Activated naive CD4-positive, alpha-beta T cell treated with anti-CD3 and anti-CD28 coated beads, Interleukin-2, amount 50 U/mL, for 24 hours (primary cell): Measurements from ENCODE around the gene ATG10.
"Not testable (repeated sequence)": the region's sequence is repeated elsewhere in the genome, so short reads cannot be mapped to it uniquely, and the experiment has no call there.

ENCODE experiments used
- H3K27ac Mint-ChIP-seq: one replicate; pipeline ENCODE4 v1.8.0; 2021; ENCODE audit warnings: mild to moderate bottlenecking, mixed read lengths
- H3K27me3 Mint-ChIP-seq: one replicate; pipeline ENCODE4 v1.8.0; 2021; ENCODE audit warnings: mixed read lengths
- H3K36me3 Mint-ChIP-seq: one replicate; pipeline ENCODE4 v1.8.0; 2021; ENCODE audit warnings: mixed read lengths
- H3K4me1 Mint-ChIP-seq: one replicate; pipeline ENCODE4 v1.8.0; 2021; ENCODE audit warnings: mixed read lengths
- H3K4me3 Mint-ChIP-seq: one replicate; pipeline ENCODE4 v1.8.0; 2021; ENCODE audit warnings: mild to moderate bottlenecking, mixed read lengths
- H3K9me3 Mint-ChIP-seq: one replicate; pipeline ENCODE4 v1.8.0; 2021; ENCODE audit warnings: mixed read lengths

The ATG10 gene

DNA sequence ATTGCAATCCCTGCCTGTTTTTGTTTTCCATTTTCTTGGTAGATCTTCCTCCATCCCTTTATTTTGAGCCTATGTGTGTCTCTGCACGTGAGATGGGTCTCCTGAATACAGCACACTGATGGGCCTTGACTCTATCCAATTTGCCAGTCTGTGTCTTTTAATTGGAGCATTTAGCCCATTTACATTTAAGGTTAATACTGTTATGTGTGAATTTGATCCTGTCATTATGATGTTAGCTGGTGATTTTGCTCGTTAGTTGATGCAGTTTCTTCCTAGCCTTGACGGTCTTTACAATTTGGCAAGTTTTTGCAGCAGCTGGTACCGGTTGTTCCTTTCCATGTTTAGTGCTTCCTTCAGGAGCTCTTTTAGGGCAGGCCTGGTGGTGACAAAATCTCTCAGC, 42.8 kb downstream of the ATG10 start:
- peaks cover 22% of the 10 kb centered on the region for H3K36me3 Mint-ChIP-seq
- not testable (repeated sequence) for H3K27me3 Mint-ChIP-seq, H3K27ac Mint-ChIP-seq, H3K4me1 Mint-ChIP-seq, H3K4me3 Mint-ChIP-seq, H3K9me3 Mint-ChIP-seq

DNA sequence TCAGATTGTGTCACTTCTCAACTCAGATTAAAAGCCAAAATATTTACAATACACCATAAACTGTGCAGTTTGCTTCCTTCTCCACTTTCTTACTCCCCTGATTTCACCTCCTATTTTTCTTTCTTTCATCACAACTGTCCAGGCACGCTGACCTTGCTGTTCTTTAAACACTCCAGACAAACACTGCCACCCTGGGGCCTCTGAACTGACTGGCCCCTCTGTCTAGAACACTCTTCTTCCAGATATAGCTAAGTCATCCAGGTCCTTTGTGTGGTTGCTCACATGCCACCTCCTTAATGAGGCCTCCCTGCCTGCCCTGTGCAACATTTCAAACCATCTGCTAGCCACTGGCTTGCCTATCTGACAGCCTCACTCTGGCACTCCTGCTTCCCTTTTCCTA, 46.6 kb downstream of the ATG10 start:
- no peaks in the 10 kb centered on the region for H3K9me3 Mint-ChIP-seq
- H3K4me1 Mint-ChIP-seq = no peaks in the 10 kb centered on the region
- H3K4me3 Mint-ChIP-seq = no peak overlapping the region
- no peak overlapping the region for H3K27ac Mint-ChIP-seq
- no peaks in the 10 kb centered on the region for H3K27me3 Mint-ChIP-seq
- H3K36me3 Mint-ChIP-seq = peaks cover 15% of the 10 kb centered on the region

DNA sequence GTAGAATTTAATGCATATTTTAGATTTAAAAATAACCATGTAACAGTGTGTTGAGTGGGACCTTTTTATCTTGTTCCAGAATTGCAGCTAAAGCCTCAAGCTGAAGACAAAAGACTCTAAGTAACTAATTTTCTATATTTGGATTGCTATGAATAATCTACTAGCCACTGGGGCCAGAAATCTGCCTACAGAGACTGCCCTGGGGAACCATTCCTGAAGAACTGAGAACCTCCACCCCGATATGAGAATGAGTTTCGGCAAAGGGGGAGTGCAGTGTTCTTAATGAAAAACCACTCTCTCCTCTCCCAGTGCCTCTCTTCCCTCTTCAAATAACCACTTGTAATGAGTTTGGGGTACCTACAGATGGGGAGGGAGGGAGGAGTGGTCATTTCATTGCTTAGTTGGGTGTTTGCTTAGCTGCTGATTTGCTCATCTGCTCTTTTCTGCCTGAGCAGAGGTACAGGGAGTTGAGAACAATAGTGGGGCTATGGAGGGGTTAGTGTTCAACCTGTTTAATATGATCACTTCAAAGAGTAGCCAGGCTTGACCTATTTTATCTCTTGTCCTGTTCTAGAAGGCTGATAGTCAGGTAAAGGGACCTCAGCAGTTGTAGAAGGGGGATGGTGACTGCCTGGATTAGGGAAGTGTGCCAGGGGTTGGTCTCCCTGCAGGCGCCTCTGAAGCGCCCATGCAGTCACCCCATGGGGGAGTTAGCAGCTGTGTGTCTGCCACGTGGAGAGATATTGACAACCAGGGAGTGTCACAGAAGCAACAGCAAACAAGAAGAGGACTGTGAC, 47.7 kb downstream of the ATG10 start:
- Mint-ChIP-seq H3K4me1 (no peaks in the 10 kb centered on the region), H3K36me3 (peaks cover 12% of the 10 kb centered on the region), H3K27ac (no peak overlapping the region), H3K4me3 (no peak overlapping the region), H3K9me3 (no peaks in the 10 kb centered on the region), H3K27me3 (no peaks in the 10 kb centered on the region)

DNA sequence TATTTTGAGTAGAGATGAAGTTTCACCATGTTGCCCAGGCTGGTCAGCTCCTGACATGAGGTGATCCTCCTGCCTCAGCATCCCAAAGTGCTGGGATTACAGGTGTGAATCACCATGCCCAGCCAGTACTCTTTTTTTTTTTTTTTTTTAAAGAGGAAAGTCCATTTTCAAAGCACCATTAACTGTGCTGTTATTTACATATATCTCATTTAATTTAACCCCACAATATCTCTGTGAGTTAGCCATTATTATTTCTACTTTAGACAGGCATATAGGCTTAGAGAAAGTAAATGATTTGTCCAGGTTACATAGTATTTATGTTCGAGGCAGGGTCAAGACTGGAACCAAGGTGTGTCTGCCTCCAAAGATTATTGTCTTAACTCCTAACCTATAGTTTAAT, 50.7 kb downstream of the ATG10 start:
- H3K4me3 Mint-ChIP-seq = no peak overlapping the region
- H3K27me3 Mint-ChIP-seq = no peaks in the 10 kb centered on the region
- no peaks in the 10 kb centered on the region for H3K9me3 Mint-ChIP-seq
- H3K36me3 Mint-ChIP-seq = peaks cover 4% of the 10 kb centered on the region
- no peaks in the 10 kb centered on the region for H3K4me1 Mint-ChIP-seq
- no peak overlapping the region for H3K27ac Mint-ChIP-seq

DNA sequence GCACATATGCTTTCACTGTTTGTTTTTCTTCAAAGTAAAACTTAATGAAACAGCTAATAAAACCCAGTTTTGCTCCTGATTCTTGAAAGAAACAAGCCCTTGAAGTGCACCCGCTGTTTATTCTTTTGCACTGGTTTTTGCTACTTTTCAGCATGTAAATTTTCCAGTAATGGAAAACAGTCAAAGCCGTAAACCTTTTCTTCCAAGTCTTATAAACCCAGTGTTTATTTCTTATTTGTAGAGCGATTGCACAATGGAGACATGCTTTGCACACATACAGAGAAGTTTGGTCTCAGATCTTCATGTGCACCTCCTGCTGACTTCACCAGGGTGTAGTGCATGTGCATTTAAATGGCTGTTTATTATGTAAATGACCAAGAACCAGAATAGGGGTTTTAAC, 51.8 kb downstream of the ATG10 start:
- no peak overlapping the region for H3K4me3 Mint-ChIP-seq
- H3K9me3 Mint-ChIP-seq = no peaks in the 10 kb centered on the region
- peaks cover 2% of the 10 kb centered on the region for H3K36me3 Mint-ChIP-seq
- H3K27me3 Mint-ChIP-seq = no peaks in the 10 kb centered on the region
- H3K4me1 Mint-ChIP-seq = no peaks in the 10 kb centered on the region
- no peak overlapping the region for H3K27ac Mint-ChIP-seq

DNA sequence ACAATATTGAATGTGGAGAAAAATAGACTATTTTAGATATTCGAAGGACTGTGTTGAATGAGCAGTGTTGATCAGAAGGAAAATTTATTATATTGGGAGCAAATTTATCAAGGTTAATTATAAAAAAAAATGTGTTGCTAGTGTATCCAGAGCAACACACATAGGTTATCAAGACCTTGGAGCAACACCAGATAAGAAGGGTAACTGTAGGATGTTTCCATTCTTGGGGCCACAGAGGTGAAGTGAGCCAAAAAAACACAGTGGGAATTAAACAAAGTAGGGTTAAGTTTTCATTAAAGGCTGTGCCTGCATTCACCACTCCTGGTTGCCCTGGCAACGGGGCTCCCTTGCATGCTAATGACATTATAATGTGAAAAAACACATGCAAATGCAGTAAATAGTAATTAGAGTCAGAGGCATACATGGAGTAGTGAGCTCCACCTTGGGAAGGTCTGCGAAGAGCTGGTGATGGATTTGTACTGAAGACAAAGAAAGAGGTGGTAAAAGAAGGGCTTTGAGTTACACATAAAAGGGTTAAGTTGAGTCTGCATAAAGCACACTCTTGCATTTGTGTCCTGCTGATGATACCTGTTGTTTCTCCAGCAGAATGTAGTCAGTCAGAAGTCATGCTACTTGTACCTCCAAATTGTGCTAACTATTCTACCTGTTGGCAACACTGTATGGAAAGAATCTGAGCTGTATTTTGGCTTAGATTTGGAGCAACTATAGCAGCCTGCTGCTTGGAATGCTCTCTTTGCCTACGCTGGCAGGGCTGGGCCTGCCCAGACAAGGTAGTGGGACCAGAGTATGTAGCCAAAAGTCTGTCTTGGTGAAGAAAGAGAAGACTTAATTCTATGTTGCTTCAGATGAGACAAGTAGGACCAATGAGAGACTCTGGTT, 59.6 kb downstream of the ATG10 start:
- Mint-ChIP-seq H3K36me3 (no peaks in the 10 kb centered on the region), H3K27me3 (no peaks in the 10 kb centered on the region), H3K9me3 (no peaks in the 10 kb centered on the region), H3K27ac (no peak overlapping the region), H3K4me1 (peaks cover 3% of the 10 kb centered on the region), H3K4me3 (no peak overlapping the region)

DNA sequence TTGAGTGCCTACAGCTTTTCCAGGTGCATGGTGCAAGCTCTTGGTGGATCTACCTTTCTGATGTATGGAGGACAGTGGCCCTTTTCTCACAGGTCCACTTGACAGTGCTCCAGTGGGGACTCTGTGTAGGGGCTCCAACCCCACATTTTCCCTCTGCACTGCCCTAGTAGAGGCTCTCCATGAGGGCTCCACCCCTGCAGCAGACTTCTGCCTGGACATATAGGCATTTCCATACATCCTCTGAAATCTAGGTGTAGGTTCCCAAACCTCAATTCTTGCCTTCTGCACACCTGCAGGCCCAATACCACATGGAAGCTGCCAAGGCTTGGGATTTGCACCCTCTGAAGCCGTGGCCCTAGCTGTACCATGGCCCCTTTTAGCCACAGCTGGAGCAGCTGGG, 71.1 kb downstream of the ATG10 start:
- H3K4me3 Mint-ChIP-seq, H3K27me3 Mint-ChIP-seq, H3K4me1 Mint-ChIP-seq, H3K27ac Mint-ChIP-seq: not testable (repeated sequence)
- peaks cover 20% of the 10 kb centered on the region for H3K36me3 Mint-ChIP-seq
- H3K9me3 Mint-ChIP-seq = peaks cover 10% of the 10 kb centered on the region

DNA sequence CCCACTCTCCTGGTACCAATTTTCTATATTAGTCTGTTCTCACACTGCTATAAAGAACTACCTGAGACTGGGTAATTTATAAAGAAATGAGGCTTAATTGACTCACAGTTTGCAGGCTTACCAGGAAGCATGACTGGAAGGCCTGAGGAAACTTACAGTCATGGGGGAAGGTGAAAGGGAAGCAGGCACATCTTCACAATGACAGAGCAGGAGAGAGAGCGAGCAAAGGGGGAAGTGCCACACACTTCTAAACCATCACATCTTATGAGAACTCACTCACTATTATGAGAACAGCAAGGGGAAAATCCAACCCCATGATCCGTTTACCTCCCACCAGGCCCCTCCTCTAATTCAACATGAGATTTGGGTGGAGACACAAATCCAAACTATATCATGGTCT, 72.2 kb downstream of the ATG10 start:
- peaks cover 16% of the 10 kb centered on the region for H3K36me3 Mint-ChIP-seq
- no peaks in the 10 kb centered on the region for H3K4me1 Mint-ChIP-seq
- no peaks in the 10 kb centered on the region for H3K27me3 Mint-ChIP-seq
- H3K4me3 Mint-ChIP-seq = no peak overlapping the region
- peaks cover 4% of the 10 kb centered on the region for H3K9me3 Mint-ChIP-seq
- no peak overlapping the region for H3K27ac Mint-ChIP-seq

DNA sequence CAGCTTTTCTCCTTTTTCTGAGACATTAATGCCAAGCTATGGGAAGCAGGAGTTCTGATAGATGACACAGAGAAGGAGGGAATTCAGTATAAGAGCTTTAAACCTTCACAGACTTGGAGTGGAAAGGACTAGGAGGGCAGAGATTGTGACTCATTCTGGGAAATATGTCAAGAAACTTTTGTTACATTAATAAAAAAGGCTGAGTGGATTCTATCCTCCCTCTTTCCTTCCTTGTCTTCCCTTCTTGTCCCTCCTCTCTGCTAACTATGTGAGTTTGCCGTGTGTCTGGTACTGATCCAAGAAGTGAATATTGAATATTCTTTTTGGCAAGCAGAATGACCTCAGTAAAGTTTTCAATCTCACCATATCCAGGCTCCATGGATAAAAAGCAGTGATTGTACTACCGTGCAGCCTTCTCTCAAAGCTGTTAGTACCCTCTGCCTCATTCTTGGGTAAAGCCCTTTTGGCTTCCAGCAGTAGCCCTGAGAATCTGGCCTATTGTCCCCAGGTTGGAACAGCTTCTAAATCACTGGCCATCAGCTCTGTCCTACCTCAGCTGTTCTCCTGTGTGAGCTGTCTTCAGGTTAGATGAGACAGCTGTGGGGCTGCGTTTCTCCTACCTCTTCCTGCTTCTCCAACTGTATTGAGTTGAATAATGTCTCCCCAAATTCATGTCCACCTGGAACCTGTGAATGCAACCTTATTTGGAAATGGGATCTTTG, 73.9 kb downstream of the ATG10 start:
- peaks cover 4% of the 10 kb centered on the region for H3K9me3 Mint-ChIP-seq
- H3K27ac Mint-ChIP-seq = no peak overlapping the region
- no peaks in the 10 kb centered on the region for H3K4me1 Mint-ChIP-seq
- H3K36me3 Mint-ChIP-seq = peaks cover 16% of the 10 kb centered on the region
- H3K4me3 Mint-ChIP-seq = no peak overlapping the region
- H3K27me3 Mint-ChIP-seq = no peaks in the 10 kb centered on the region

DNA sequence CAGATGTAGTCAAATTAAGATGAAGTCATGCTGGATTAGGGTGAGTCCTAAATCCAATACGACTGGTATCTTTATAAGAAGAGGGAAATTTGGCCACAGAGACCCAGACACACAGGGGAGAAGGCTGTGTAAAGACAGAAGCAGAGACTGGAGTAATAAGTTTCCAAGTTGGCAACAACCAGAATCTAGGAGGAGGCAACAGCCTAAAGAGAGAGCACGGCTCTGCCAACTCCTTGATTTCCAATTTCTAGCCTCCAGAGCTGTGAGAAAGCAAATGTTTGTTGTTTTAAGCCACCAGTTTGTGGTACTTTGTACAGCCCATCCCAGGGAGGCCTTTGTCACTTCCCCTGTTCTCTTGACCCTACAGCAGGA, 74.4 kb downstream of the ATG10 start:
- no peaks in the 10 kb centered on the region for H3K27me3 Mint-ChIP-seq
- H3K4me3 Mint-ChIP-seq = no peak overlapping the region
- no peak overlapping the region for H3K27ac Mint-ChIP-seq
- H3K36me3 Mint-ChIP-seq = peaks cover 16% of the 10 kb centered on the region
- H3K9me3 Mint-ChIP-seq = peaks cover 4% of the 10 kb centered on the region
- H3K4me1 Mint-ChIP-seq = no peaks in the 10 kb centered on the region

DNA sequence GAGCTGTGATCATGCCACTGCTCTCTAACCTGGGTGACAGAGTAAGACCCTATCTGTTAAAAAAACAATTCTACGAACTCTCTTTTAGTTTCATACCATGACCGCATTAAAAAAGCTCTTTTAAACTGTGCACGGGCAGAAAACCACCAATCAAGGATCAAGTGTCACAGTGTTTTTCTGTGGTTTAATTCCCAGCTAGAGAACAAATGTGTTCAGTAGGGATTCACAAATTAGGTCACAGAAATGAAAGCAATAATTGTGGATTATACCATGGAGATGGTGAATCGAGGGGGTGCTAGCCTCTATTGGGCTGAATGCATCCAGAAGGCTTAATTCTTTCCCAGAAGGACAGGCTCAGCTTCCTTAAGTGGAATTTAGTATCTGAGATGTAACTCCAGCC, 79.1 kb downstream of the ATG10 start:
- H3K27ac Mint-ChIP-seq = no peak overlapping the region
- H3K4me1 Mint-ChIP-seq = peaks cover 9% of the 10 kb centered on the region
- H3K36me3 Mint-ChIP-seq = peaks cover 5% of the 10 kb centered on the region
- H3K27me3 Mint-ChIP-seq = no peaks in the 10 kb centered on the region
- no peaks in the 10 kb centered on the region for H3K9me3 Mint-ChIP-seq
- no peak overlapping the region for H3K4me3 Mint-ChIP-seq

DNA sequence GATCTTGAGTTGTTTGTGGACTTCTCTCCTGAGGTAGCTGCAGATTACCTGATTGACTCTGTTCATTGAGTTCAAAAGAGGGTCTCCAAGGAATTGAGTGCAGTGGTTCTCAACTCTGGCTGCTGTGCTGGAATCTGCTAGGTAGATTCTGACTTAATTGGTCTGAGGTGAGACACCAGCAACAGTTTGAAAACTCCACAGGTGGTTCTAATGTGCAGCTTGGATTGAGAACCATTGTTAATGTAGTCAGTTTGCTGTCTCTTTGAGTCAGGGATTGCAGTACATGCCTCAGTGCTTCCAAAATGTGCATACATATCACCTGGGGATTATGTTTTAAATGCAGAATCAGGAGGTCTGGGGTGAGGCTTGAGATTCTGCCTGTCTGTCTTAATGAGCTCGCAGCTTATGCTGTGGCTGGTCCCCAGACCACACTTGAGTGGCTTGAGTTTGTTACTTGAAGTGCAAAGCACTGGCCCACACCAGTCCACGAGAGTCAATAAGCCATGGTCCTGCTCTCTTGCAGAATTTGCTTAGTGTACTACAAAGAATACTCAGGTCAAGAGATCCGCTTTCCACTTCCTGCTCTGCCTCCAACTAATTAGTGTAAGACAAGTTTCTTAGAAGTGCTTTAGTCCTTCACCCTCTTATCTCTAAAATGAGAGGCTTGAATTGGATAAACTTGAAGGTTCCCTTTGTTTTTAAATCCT, 82.3 kb downstream of the ATG10 start:
- Mint-ChIP-seq H3K36me3 (no peaks in the 10 kb centered on the region), H3K9me3 (no peaks in the 10 kb centered on the region), H3K4me1 (peaks cover 9% of the 10 kb centered on the region), H3K27ac (no peak overlapping the region), H3K4me3 (no peak overlapping the region), H3K27me3 (no peaks in the 10 kb centered on the region)

DNA sequence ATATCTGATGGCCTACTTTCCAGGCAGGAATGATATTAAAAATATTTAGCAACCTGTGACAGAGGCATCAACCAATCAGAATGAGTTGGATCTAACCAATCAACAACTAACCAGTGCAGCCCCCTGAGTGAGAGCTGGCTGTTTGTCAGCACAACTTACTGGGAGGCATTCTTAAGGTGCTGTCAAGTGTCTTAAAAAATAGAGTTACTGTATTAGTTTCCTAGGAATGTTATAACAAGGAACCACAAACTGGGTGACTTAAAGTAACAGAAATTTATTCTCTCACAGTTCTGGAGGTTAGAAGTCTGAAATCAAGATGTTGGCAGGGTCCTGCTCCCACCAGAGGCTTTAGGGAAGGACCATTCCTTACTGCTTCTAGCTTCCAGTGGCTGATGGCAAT, 85.2 kb downstream of the ATG10 start:
- no peaks in the 10 kb centered on the region for H3K27me3 Mint-ChIP-seq
- peaks cover 2% of the 10 kb centered on the region for H3K36me3 Mint-ChIP-seq
- no peak overlapping the region for H3K27ac Mint-ChIP-seq
- no peak overlapping the region for H3K4me3 Mint-ChIP-seq
- no peaks in the 10 kb centered on the region for H3K9me3 Mint-ChIP-seq
- peaks cover 13% of the 10 kb centered on the region for H3K4me1 Mint-ChIP-seq

DNA sequence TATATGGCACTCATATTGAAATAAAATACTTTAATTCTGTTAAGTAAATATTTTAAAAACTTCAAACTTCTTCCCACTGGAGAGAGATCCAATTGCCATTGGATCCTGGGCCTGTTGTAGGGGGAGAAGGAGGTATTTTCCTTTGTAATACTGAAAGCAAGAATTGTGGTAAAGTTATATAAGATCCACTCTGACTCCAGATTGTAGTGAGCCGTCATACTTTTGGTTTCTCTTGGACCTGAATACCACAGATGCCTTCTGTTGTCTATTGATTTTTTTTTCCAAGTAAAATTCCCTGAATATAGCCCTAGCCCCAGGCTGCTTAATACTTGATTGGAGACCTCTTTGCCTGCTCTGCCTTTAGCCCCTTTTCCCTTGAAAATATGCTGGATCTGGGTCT, 86.9 kb downstream of the ATG10 start:
- Mint-ChIP-seq H3K4me1 (peaks cover 10% of the 10 kb centered on the region), H3K36me3 (peaks cover 2% of the 10 kb centered on the region), H3K9me3 (no peaks in the 10 kb centered on the region), H3K27me3 (no peaks in the 10 kb centered on the region), H3K4me3 (no peak overlapping the region), H3K27ac (no peak overlapping the region)

DNA sequence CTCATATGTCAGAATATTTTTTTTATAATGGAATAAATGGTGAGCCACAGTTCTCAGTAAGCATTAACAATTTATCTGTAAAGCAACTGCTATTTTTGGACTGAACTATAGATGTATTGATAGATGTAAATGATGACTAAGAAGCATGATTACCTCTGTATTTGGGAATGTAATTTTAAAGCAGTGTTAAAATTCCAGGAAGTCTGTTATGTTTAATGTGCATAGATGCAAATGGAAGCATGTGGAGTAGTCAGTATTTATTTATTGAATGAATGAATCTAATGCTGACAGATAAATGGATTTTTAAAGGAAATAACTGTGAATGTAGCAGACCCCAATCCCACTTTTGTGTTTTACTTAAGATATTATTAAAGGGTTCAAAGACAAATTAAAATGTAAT, 95.0 kb downstream of the ATG10 start:
- no peak overlapping the region for H3K4me3 Mint-ChIP-seq

More for the DNA sequence above, 95.0 kb downstream of the ATG10 start:
- H3K36me3 Mint-ChIP-seq = no peaks in the 10 kb centered on the region
- H3K27me3 Mint-ChIP-seq = no peaks in the 10 kb centered on the region
- peaks cover 16% of the 10 kb centered on the region for H3K4me1 Mint-ChIP-seq
- H3K9me3 Mint-ChIP-seq = no peaks in the 10 kb centered on the region
- H3K27ac Mint-ChIP-seq = no peak overlapping the region
